GM12878 (cell line): Measurements from ENCODE around the gene SNRPA1. TPM values are rescaled to one million over a fixed set of nuclear protein-coding genes. Genes with fewer than 3 reads are reported as not detected.

ENCODE experiments used
- ATAC-seq: fragments of 200-7000 bp; cut with Tn5 transposase; 3 replicates; pipeline ENCODE4 v1.9.1; 2020; ENCODE audit warnings: mild to moderate bottlenecking, moderate library complexity
- BruUV-seq: library from RNA; stranded (reverse); fragments of 400-500 nt; replicated peaks from 2 replicates; lab custom pipeline; 2021; lab: Mats Ljungman, UMichigan
- CTCF ChIA-PET: fragments of 300-600 bp; sonication (Branson Sonifier 250); formaldehyde crosslinking; extraction: SDS; loops from one replicate; lab custom pipeline; 2021; ENCODE audit warnings: inconsistent platforms; lab: Yijun Ruan, JAX
- POLR2A ChIA-PET: fragments of 350-600 bp; formaldehyde crosslinking; extraction: SDS; loops from one replicate; lab custom pipeline; 2021; ENCODE audit warnings: inconsistent platforms; lab: Charles Lee
- RAD21 ChIA-PET: fragments of 300-600 bp; sonication (Branson Sonifier 250); formaldehyde crosslinking; loops from one replicate; lab custom pipeline; 2023; ENCODE audit warnings: antibody characterized with exemption; ENCODE audit not compliant: unreplicated experiment; lab: Charles Lee
- SMC1A ChIA-PET: fragments of 300-600 bp; sonication (Branson Sonifier 250); formaldehyde crosslinking; loops from one replicate; lab custom pipeline; 2023; ENCODE audit not compliant: unreplicated experiment, uncharacterized antibody; lab: Charles Lee
- DNase-seq: peaks from one replicate; pipeline ENCODE4 v3.0.0-alpha.2; 2011; ENCODE audit warnings: low read depth, low spot score
- FAIRE-seq: peaks from 3 replicates; lab custom pipeline; 2011; peaks lifted over from hg19 to GRCh38; lab: Jason Lieb, UNC
- H2AFZ ChIP-seq: 2 replicates; pipeline ENCODE4 v1.6.0; 2011; ENCODE audit warnings: low read depth, low read length, control low read depth; ENCODE audit not compliant: control insufficient read depth
- H3K27ac ChIP-seq: 2 replicates; pipeline ENCODE4 v1.5.1; 2011; ENCODE audit warnings: control low read depth; ENCODE audit not compliant: control insufficient read depth, insufficient read depth
- H3K27me3 ChIP-seq, 2 experiments: replicated peaks in 1 of 2; 2 replicates each; pipeline versions ENCODE4 v1.6.0 to v1.6.1; 2011; ENCODE audit warnings: low read length in 1 of 2; ENCODE audit not compliant: control insufficient read depth in 2 of 2, insufficient read depth in 2 of 2
- H3K36me3 ChIP-seq, 2 experiments: 2 replicates each; pipeline ENCODE4 v1.5.1; 2011; ENCODE audit warnings: low read length in 1 of 2; ENCODE audit not compliant: control insufficient read depth in 2 of 2, insufficient read depth in 2 of 2
- H3K4me1 ChIP-seq: 2 replicates; pipeline ENCODE4 v1.6.1; 2011; ENCODE audit warnings: mild to moderate bottlenecking, low read length, moderate library complexity, mixed read lengths; ENCODE audit not compliant: control insufficient read depth, insufficient read depth
- H3K4me2 ChIP-seq: 2 replicates; pipeline ENCODE4 v1.6.0; 2011; ENCODE audit warnings: control low read depth; ENCODE audit not compliant: control insufficient read depth, insufficient read depth
- H3K4me3 ChIP-seq: fragments of 200-600 bp; sonication (generic); 2 replicates; pipeline ENCODE4 v1.5.1; 2016
- H3K79me2 ChIP-seq: 2 replicates; pipeline ENCODE4 v1.6.0; 2011; ENCODE audit warnings: low read length; ENCODE audit not compliant: control insufficient read depth, insufficient read depth
- H3K9ac ChIP-seq: 2 replicates; pipeline ENCODE4 v1.8.0; 2011; ENCODE audit warnings: low read length, control low read depth, mixed read lengths; ENCODE audit not compliant: control insufficient read depth, insufficient read depth
- H3K9me3 ChIP-seq: replicated peaks from 3 replicates; pipeline ENCODE4 v1.5.1; 2011; ENCODE audit warnings: mild to moderate bottlenecking, low read length; ENCODE audit not compliant: control insufficient read depth, insufficient read depth
- H4K20me1 ChIP-seq: 2 replicates; pipeline ENCODE4 v1.6.0; 2011; ENCODE audit not compliant: control insufficient read depth, insufficient read depth
- ASH2L ChIP-seq: fragments of 300-600, 200-600 bp; sonication (generic); IDR thresholded peaks from 2 replicates; pipeline ENCODE4 v1.6.1; 2017; ENCODE audit warnings: low read depth, mild to moderate bottlenecking, borderline replicate concordance
- BACH1 ChIP-seq: fragments of 450-650 bp; IDR thresholded peaks from 2 replicates; pipeline ENCODE4 v1.6.1; 2017; ENCODE audit warnings: mild to moderate bottlenecking, borderline replicate concordance
- BRCA1 ChIP-seq: IDR thresholded peaks from 2 replicates; pipeline ENCODE4 v1.6.1; 2011; ENCODE audit warnings: low read depth, low read length, improper control_type of control experiment
- DPF2 ChIP-seq: fragments of 450-650 bp; IDR thresholded peaks from 2 replicates; pipeline ENCODE4 v1.6.1; 2017; ENCODE audit warnings: mild to moderate bottlenecking
- EED ChIP-seq: sonication (generic); IDR thresholded peaks from 2 replicates; pipeline ENCODE4 v1.6.1; 2016; ENCODE audit warnings: antibody characterized with exemption, low read depth
- ESRRA ChIP-seq: IDR thresholded peaks from 2 replicates; pipeline ENCODE4 v1.6.1; 2012; ENCODE audit warnings: mild to moderate bottlenecking, low read length, improper control_type of control experiment
- FOXM1 ChIP-seq: IDR thresholded peaks from 2 replicates; pipeline ENCODE4 v1.6.1; 2012; ENCODE audit warnings: low read depth, mild to moderate bottlenecking, inconsistent platforms, low read length, moderate library complexity
- JUNB ChIP-seq: IDR thresholded peaks from 2 replicates; pipeline ENCODE4 v1.6.1; 2016; ENCODE audit warnings: antibody characterized with exemption, mild to moderate bottlenecking
- MEF2A ChIP-seq: IDR thresholded peaks from 2 replicates; pipeline ENCODE4 v1.6.1; 2011; ENCODE audit warnings: low read depth, mild to moderate bottlenecking, low read length, moderate library complexity; ENCODE audit not compliant: insufficient read depth
- NFYB ChIP-seq: IDR thresholded peaks from 2 replicates; pipeline ENCODE4 v1.6.1; 2011; ENCODE audit warnings: low read depth, mild to moderate bottlenecking, low read length, improper control_type of control experiment, moderate library complexity; ENCODE audit not compliant: insufficient read depth
- NR2C1 ChIP-seq: fragments of 450-650 bp; IDR thresholded peaks from 2 replicates; pipeline ENCODE4 v1.6.1; 2017; ENCODE audit warnings: antibody characterized with exemption, mild to moderate bottlenecking, moderate library complexity
- NR2F1 ChIP-seq: fragments of 450-650 bp; conservative IDR thresholded peaks from 2 replicates; pipeline ENCODE4 v1.6.1; 2017; ENCODE audit warnings: mild to moderate bottlenecking
- RAD21 ChIP-seq: IDR thresholded peaks from 2 replicates; pipeline ENCODE4 v1.6.1; 2011; ENCODE audit warnings: mild to moderate bottlenecking, low read depth, low read length, moderate library complexity; ENCODE audit not compliant: insufficient read depth
- SREBF1 ChIP-seq: IDR thresholded peaks from 2 replicates; pipeline ENCODE4 v1.6.1; 2012; ENCODE audit warnings: mild to moderate bottlenecking, low read length
- YY1 ChIP-seq: IDR thresholded peaks from 2 replicates; pipeline ENCODE4 v1.6.1; 2011; ENCODE audit warnings: low read depth, mild to moderate bottlenecking, low read length
- ZNF274 ChIP-seq: IDR thresholded peaks from one replicate; pipeline ENCODE4 v1.8.0; 2011; ENCODE audit not compliant: insufficient read length, insufficient read depth
- WGBS: methylation state at CpG from one replicate; pipeline ENCODE4 v1.1.6; 2016; ENCODE audit warnings: low lambda C conversion rate; ENCODE audit not compliant: insufficient replicate concordance, insufficient coverage; ENCODE audit errors: missing lambda C conversion rate; 5-methylcytosine and 5-hydroxymethylcytosine counted together
- in situ Hi-C: fragments of 300-500 bp; cut with MboI; formaldehyde crosslinking; loops from 9 replicates; pipeline ENCODE4 v1.14.3; 2018; ENCODE audit warnings: mixed read lengths
- intact Hi-C: fragments of 100-400 bp; cut with micrococcal nuclease; formaldehyde crosslinking; loops from one replicate; pipeline ENCODE4 v1.14.2; 2022; ENCODE audit not compliant: unreplicated experiment
- polyA plus RNA-seq, 11 experiments: library from polyadenylated mRNA; depleted of rRNA in 4 of 11; unstranded in 6 of 11; stranded (reverse) in 5 of 11; fragments of >200 nt; fragmentation: Nextera tagmentation in 4 of 11; fragmentation: Illumina TruSeq in 1 of 11; extraction: Ambion mirVana in 4 of 11; extraction: Trizol in 1 of 11; gene quantifications; 1 replicate in 1 of 11; 2 replicates in 10 of 11; pipeline versions ENCODE4 v1.2.1 to v1.2.3, GENCODE V29; 2011 to 2016; ENCODE audit warnings: inconsistent platforms in 2 of 11, missing spikeins in 2 of 11, low read depth in 1 of 11
- total RNA-seq, 4 experiments: library from RNA; depleted of rRNA in 3 of 4; stranded (reverse); fragments of >200 nt in 3 of 4; fragmentation: Illumina TruSeq in 1 of 4; extraction: Trizol in 1 of 4; gene quantifications; 2 replicates each; pipeline versions ENCODE4 v1.2.1 to v1.2.3, GENCODE V29; 2013 to 2021
- TF ChIP-seq, protein P1 (sequence below): fragments of 450-650 bp; formaldehyde crosslinking; IDR thresholded peaks from 2 replicates; pipeline ENCODE4 v1.5.0; 2022; ENCODE audit warnings: mild to moderate bottlenecking, missing genetic modification characterization
- TF ChIP-seq, protein P2 (sequence below): fragments of 450-650 bp; IDR thresholded peaks from 2 replicates; pipeline ENCODE4 v1.6.1; 2016; ENCODE audit warnings: mild to moderate bottlenecking

The SNRPA1 gene
- total and polyA plus RNA-seq, 10 of the 15 experiments (the other 5 are each of a cell fraction or from before 2014, with no cell fraction given), result 59.9 to 267 (median 161) TPM

DNA sequence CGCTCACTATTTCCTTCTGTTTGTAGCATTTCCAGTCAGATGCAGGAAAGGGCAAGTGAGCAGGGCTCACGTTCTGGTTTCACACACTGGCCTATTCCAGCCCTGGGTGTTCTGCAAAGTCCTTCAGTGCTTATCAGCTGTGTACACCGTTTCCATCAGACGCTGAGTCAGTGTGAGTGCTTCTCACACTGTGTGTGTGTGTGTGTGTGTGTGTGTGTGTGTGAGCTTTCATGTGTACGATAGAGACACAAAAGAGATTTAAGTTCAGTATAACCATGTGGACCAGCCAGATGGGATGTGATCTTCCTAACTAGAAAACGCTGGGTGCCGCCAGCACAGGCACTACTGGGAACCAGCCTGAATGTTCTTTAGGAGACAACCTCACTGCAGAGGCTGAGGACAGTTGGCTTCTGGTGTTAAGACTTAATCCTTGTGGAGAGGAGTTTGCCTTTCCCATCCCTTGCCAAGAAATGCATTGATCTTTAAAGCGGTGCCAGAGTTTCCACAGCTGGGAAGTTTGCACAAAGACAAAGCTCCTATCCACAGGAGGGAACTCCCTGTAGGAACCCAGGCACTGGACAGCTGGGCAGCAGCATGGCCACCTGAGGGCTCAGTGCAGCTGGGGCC lies 39.3 kb downstream of the SNRPA1 start:
- SMC1A ChIA-PET, result interaction anchor here (0.9 to 4.5 kb wide), 16 partner anchors 8 to 338 kb away, joined by 3 to 38 read pairs (median 5); partner anchors contain the start of gene LRRK1
- TF ChIP-seq EED (no peak), FOXM1 (no peak), ZNF274 (no peak), SREBF1 (no peak), DPF2 (no peak), NFYB (no peak), MEF2A (no peak), NR2C1 (no peak), BRCA1 (no peak), ESRRA (no peak), YY1 (no peak), RAD21 (no peak), BACH1 (no peak), NR2F1 (no peak), ASH2L (no peak), JUNB (no peak)
- TF ChIP-seq, protein P1, sequence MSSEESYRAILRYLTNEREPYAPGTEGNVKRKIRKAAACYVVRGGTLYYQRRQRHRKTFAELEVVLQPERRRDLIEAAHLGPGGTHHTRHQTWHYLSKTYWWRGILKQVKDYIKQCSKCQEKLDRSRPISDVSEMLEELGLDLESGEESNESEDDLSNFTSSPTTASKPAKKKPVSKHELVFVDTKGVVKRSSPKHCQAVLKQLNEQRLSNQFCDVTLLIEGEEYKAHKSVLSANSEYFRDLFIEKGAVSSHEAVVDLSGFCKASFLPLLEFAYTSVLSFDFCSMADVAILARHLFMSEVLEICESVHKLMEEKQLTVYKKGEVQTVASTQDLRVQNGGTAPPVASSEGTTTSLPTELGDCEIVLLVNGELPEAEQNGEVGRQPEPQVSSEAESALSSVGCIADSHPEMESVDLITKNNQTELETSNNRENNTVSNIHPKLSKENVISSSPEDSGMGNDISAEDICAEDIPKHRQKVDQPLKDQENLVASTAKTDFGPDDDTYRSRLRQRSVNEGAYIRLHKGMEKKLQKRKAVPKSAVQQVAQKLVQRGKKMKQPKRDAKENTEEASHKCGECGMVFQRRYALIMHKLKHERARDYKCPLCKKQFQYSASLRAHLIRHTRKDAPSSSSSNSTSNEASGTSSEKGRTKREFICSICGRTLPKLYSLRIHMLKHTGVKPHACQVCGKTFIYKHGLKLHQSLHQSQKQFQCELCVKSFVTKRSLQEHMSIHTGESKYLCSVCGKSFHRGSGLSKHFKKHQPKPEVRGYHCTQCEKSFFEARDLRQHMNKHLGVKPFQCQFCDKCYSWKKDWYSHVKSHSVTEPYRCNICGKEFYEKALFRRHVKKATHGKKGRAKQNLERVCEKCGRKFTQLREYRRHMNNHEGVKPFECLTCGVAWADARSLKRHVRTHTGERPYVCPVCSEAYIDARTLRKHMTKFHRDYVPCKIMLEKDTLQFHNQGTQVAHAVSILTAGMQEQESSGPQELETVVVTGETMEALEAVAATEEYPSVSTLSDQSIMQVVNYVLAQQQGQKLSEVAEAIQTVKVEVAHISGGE, result no peak
- TF ChIP-seq, protein P2, sequence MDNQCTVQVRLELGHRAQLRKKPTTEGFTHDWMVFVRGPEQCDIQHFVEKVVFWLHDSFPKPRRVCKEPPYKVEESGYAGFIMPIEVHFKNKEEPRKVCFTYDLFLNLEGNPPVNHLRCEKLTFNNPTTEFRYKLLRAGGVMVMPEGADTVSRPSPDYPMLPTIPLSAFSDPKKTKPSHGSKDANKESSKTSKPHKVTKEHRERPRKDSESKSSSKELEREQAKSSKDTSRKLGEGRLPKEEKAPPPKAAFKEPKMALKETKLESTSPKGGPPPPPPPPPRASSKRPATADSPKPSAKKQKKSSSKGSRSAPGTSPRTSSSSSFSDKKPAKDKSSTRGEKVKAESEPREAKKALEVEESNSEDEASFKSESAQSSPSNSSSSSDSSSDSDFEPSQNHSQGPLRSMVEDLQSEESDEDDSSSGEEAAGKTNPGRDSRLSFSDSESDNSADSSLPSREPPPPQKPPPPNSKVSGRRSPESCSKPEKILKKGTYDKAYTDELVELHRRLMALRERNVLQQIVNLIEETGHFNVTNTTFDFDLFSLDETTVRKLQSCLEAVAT, result no peak
- no peaks in the 10 kb centered on the region for H4K20me1 ChIP-seq
- WGBS, result 38% methylated on average over 8 of the region's 8 CpGs
- H3K79me2 ChIP-seq, result peaks cover 6% of the 10 kb centered on the region
- RAD21 ChIA-PET, result interaction anchor here (0.6 to 5.5 kb wide), 5 partner anchors 95 to 582 kb away, joined by 3 to 69 read pairs (median 3); no protein-coding TSS in a partner anchor
- H3K4me2 ChIP-seq, result no peak overlapping the region
- no peak for DNase-seq
- no peak overlapping the region; the same call in 1 of the 2 replicates for H2AFZ ChIP-seq
- POLR2A ChIA-PET, result no interaction called here
- CTCF ChIA-PET, result interaction anchor here (0.6 to 6.5 kb wide), 18 partner anchors 9 to 241 kb away, joined by 3 to 126 read pairs (median 6); partner anchors contain the start of gene SNRPA1
- H3K4me1 ChIP-seq, result peaks cover 6% of the 10 kb centered on the region
- H3K36me3 ChIP-seq, result no peaks in the 10 kb centered on the region
- no peak overlapping the region for H3K27ac ChIP-seq
- ATAC-seq, result no peak
- in situ Hi-C loops, result no loop called here
- no peak overlapping the region for H3K9ac ChIP-seq
- no TSS peak for BruUV-seq
- no peaks in the 10 kb centered on the region for H3K9me3 ChIP-seq
- no peak overlapping the region for H3K4me3 ChIP-seq
- intact Hi-C loops, result loop anchor here (5.0 kb wide), 1 partner anchor 338 kb away; the partner anchor contains the start of gene LRRK1
- no peaks in the 10 kb centered on the region for H3K27me3 ChIP-seq
- no peak for FAIRE-seq
